ENCODE data around the gene AAMP.

DNA sequence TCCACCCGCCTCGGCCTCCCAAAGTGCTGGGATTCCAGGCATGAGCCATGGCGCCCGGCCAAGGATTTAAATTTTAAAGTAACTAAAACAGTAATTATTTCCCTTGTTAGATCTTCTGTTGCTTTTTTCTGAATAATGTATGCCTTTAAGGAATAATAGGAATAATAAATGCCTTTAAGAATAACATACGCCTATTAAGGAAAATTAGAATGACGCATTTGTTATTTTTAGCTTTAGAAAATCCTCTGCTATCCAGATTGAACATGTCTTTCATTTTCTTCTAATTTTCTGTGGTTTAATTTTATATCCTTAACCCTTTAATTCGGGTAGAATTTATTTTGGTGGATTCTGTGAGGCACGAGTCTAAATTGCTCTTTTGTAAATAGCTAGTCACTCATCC is 45.5 kb upstream of the AAMP start:
- TF ChIP-seq, protein P1, sequence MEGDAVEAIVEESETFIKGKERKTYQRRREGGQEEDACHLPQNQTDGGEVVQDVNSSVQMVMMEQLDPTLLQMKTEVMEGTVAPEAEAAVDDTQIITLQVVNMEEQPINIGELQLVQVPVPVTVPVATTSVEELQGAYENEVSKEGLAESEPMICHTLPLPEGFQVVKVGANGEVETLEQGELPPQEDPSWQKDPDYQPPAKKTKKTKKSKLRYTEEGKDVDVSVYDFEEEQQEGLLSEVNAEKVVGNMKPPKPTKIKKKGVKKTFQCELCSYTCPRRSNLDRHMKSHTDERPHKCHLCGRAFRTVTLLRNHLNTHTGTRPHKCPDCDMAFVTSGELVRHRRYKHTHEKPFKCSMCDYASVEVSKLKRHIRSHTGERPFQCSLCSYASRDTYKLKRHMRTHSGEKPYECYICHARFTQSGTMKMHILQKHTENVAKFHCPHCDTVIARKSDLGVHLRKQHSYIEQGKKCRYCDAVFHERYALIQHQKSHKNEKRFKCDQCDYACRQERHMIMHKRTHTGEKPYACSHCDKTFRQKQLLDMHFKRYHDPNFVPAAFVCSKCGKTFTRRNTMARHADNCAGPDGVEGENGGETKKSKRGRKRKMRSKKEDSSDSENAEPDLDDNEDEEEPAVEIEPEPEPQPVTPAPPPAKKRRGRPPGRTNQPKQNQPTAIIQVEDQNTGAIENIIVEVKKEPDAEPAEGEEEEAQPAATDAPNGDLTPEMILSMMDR (IDR thresholded peaks at IDR 0.05), result no peak
- no peak for TF ChIP-seq POLR2A (IDR thresholded peaks at IDR 0.05)
